Measurements from ENCODE around the gene APC.

The APC gene

DNA sequence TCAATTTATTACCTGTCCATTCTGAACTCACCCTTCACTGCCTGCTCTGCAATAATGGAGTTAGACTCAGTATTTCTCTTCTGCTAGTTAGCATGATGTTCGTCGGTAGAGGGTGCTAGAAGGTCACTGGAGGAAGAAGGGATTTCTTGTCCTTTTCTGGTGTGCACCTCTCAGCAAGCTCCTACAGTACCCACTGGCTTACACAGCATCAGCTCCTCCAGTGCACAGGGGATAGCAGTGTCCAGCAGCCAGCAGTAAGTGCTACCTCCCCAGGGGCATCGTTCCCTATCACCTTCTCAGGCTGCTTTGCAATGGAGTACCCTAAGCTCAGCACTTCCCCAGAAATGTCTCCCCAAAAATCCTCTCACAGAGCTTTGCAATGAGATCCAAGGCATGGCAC, 45.9 kb upstream of the APC start:
- Histone ChIP-seq H3K4me1 (peaks cover 10% of the 10 kb centered on the region), H2AFZ (no peak overlapping the region), H3K36me3 (ENCODE audit: control insufficient read depth, insufficient read depth, low read length) (no peaks in the 10 kb centered on the region), H3K27ac (no peak overlapping the region), H3K27me3 (ENCODE audit: control insufficient read depth, insufficient read depth, low read length) (no peaks in the 10 kb centered on the region), H3K4me2 (ENCODE audit: low read length) (no peak overlapping the region), H3K4me3 (ENCODE audit: low read depth, low read length) (no peak overlapping the region), H3K9ac (no peak overlapping the region), H3K79me2 (no peaks in the 10 kb centered on the region), H3K9me3 (ENCODE audit: control insufficient read depth, low read length) (no peaks in the 10 kb centered on the region)
- TF ChIP-seq, protein P1, sequence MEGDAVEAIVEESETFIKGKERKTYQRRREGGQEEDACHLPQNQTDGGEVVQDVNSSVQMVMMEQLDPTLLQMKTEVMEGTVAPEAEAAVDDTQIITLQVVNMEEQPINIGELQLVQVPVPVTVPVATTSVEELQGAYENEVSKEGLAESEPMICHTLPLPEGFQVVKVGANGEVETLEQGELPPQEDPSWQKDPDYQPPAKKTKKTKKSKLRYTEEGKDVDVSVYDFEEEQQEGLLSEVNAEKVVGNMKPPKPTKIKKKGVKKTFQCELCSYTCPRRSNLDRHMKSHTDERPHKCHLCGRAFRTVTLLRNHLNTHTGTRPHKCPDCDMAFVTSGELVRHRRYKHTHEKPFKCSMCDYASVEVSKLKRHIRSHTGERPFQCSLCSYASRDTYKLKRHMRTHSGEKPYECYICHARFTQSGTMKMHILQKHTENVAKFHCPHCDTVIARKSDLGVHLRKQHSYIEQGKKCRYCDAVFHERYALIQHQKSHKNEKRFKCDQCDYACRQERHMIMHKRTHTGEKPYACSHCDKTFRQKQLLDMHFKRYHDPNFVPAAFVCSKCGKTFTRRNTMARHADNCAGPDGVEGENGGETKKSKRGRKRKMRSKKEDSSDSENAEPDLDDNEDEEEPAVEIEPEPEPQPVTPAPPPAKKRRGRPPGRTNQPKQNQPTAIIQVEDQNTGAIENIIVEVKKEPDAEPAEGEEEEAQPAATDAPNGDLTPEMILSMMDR (IDR thresholded peaks at IDR 0.05): no peak

GRCh38 chr5:112692472-112692871, 45.2 kb upstream of the APC start:
- H2AFZ ChIP-seq: no peak overlapping the region
- no peaks in the 10 kb centered on the region for H3K27me3 ChIP-seq (ENCODE audit: control insufficient read depth, insufficient read depth, low read length)
- H3K4me1 ChIP-seq: peaks cover 10% of the 10 kb centered on the region
- H3K4me3 ChIP-seq (ENCODE audit: low read depth, low read length): no peak overlapping the region
- H3K9me3 ChIP-seq (ENCODE audit: control insufficient read depth, low read length): no peaks in the 10 kb centered on the region
- H3K9ac ChIP-seq: no peak overlapping the region
- H3K79me2 ChIP-seq: no peaks in the 10 kb centered on the region
- TF ChIP-seq, protein P1 (IDR thresholded peaks at IDR 0.05): no peak
- no peaks in the 10 kb centered on the region for H3K36me3 ChIP-seq (ENCODE audit: control insufficient read depth, insufficient read depth, low read length)
- no peak overlapping the region for H3K4me2 ChIP-seq (ENCODE audit: low read length)
- H3K27ac ChIP-seq: no peak overlapping the region

DNA sequence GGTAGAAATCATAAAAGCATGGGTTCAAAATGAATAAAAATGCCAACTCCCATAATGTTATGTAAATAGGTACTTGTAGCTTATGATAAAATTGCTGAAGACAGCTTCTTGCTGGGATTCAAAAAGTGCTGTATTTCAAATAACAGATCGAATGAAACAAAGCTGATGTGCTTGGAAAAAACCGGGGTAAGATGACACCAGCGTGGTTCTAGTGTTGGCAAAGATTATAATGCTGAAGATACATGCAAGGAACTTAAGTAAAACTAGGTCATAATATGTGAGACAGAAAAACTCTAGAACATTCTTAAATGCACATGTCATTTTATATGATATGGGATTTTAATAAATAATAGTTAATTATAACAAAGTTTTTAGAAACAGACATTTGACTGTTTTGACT, 44.4 kb upstream of the APC start:
- Histone ChIP-seq H3K27me3 (ENCODE audit: control insufficient read depth, insufficient read depth, low read length) (no peaks in the 10 kb centered on the region), H3K36me3 (ENCODE audit: control insufficient read depth, insufficient read depth, low read length) (no peaks in the 10 kb centered on the region), H2AFZ (no peak overlapping the region), H3K27ac (no peak overlapping the region), H3K4me2 (ENCODE audit: low read length) (no peak overlapping the region), H3K4me3 (ENCODE audit: low read depth, low read length) (no peak overlapping the region), H3K4me1 (peaks cover 10% of the 10 kb centered on the region), H3K9ac (no peak overlapping the region), H3K79me2 (no peaks in the 10 kb centered on the region), H3K9me3 (ENCODE audit: control insufficient read depth, low read length) (no peaks in the 10 kb centered on the region)
- TF ChIP-seq, protein P1 (IDR thresholded peaks at IDR 0.05): no peak

DNA sequence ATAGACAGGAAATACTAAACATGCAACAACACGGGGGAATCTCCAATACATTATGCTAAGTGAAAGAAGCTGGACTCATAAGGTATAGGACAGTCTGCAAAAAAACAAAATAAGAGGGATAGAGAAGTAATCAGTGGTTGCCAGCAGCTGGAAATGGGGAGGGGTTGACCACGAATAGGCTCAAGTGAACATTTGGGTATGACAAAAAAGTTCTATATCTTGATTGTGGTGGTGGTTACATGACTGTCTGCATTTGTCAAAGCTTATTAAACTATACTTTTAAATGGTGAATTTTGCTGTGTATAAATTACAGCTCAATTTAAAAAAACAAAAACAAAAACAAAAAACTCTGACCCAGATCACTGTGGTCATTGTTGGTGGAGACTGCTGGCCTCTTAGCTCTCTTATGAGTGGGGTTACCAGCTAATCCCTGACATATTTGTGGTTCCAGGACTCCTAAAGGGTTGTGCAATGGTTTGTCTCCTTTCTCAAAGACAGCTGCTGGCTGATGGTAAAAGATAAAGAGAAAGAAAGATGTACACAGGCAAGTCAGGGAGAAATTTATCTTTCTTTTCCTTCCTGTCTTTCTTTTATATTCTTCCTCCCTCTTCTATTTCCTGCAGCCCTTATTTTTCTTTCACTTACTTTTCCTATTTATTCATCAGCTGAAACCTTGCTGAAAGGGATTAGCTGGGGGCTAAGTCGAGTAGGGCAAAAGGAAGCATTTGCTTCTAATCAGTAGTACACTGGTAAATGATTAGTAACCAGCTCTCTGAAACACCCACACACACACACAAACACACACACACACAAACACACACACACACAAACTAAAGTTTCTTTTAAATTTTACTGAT, 42.6 kb upstream of the APC start:
- no peaks in the 10 kb centered on the region for H3K9me3 ChIP-seq (ENCODE audit: control insufficient read depth, low read length)
- no peaks in the 10 kb centered on the region for H3K36me3 ChIP-seq (ENCODE audit: control insufficient read depth, insufficient read depth, low read length)
- peak overlapping the region; percentile 10 for H2AFZ ChIP-seq
- no peak overlapping the region for H3K27ac ChIP-seq
- no peak overlapping the region for H3K9ac ChIP-seq
- no peaks in the 10 kb centered on the region for H3K27me3 ChIP-seq (ENCODE audit: control insufficient read depth, insufficient read depth, low read length)
- TF ChIP-seq, protein P1 (IDR thresholded peaks at IDR 0.05): no peak
- no peaks in the 10 kb centered on the region for H3K79me2 ChIP-seq
- H3K4me3 ChIP-seq (ENCODE audit: low read depth, low read length): no peak overlapping the region
- H3K4me1 ChIP-seq: peaks cover 10% of the 10 kb centered on the region
- H3K4me2 ChIP-seq (ENCODE audit: low read length): no peak overlapping the region

GRCh38 chr5:112696786-112697185, 40.9 kb upstream of the APC start:
- Histone ChIP-seq H3K27me3 (ENCODE audit: control insufficient read depth, insufficient read depth, low read length) (no peaks in the 10 kb centered on the region), H3K36me3 (ENCODE audit: control insufficient read depth, insufficient read depth, low read length) (no peaks in the 10 kb centered on the region), H2AFZ (peak overlapping the region; percentile 68), H3K79me2 (no peaks in the 10 kb centered on the region), H3K9me3 (ENCODE audit: control insufficient read depth, low read length) (no peaks in the 10 kb centered on the region), H3K4me2 (ENCODE audit: low read length) (no peak overlapping the region), H3K27ac (no peak overlapping the region), H3K9ac (no peak overlapping the region), H3K4me3 (ENCODE audit: low read depth, low read length) (no peak overlapping the region), H3K4me1 (no peaks in the 10 kb centered on the region)
- TF ChIP-seq, protein P1 (IDR thresholded peaks at IDR 0.05): no peak

Measured in parathyroid adenoma (tissue), 2 donors.